ENCODE data around the gene MCRS1. TPM values are rescaled to one million over a fixed set of nuclear protein-coding genes. Genes with fewer than 3 reads are reported as not detected.
A peak's percentile ranks its signal among the peaks of the same experiment; 100 is the strongest.

Gene MCRS1
- total RNA-seq, 1 experiment from 2014 or later = 58.7 TPM

- H3K27me3 Mint-ChIP-seq (ENCODE audit: insufficient read depth, unreplicated experiment) = peaks cover 10% of the 10 kb centered on the region
- BruUV-seq (replicated peaks) = no TSS peak
- CTCF ChIA-PET = interaction anchor here (1.1 to 1.4 kb wide), 2 partner anchors 14 to 41 kb away, joined by 3 to 7 read pairs; no protein-coding TSS in a partner anchor
Measured at GRCh38 chr12:49539406-49540228, 28.3 kb downstream of the MCRS1 start.

GRCh38 chr12:49538510-49539403 lies 29.2 kb downstream of the MCRS1 start, which contains the start of gene KCNH3:
Gene KCNH3 (plus strand): TSS chr12:49539030. CDS start chr12:49539417, 387 bp downstream.
- intact Hi-C loops (cut with micrococcal nuclease) = no loop called here
- no peaks in the 10 kb centered on the region for H3K9me3 Mint-ChIP-seq (ENCODE audit: unreplicated experiment)
- H3K27me3 Mint-ChIP-seq (ENCODE audit: insufficient read depth, unreplicated experiment) = peaks cover 10% of the 10 kb centered on the region
- peak; percentile 71 for DNase-seq (ENCODE audit: unreplicated experiment)
- no TSS peak for BruUV-seq (replicated peaks)
- no peak for TF ChIP-seq CTCF (IDR thresholded peaks at IDR 0.05; ENCODE audit: unreplicated experiment)
- peaks cover 15% of the 10 kb centered on the region for H3K4me1 Mint-ChIP-seq (ENCODE audit: insufficient read depth, unreplicated experiment)
- ChIA-PET POLR2A (interaction anchor here (1.4 to 2.0 kb wide), 2 partner anchors 14 to 202 kb away, joined by 4 to 6 read pairs; partner anchors contain the start of gene TMBIM6), CTCF (interaction anchor here (0.6 to 1.7 kb wide), 4 partner anchors 154 to 243 kb away, joined by 3 to 10 read pairs (median 4); no protein-coding TSS in a partner anchor)
- peak within 1 kb of the TSS; percentile 62 for H3K4me3 Mint-ChIP-seq (ENCODE audit: unreplicated experiment)
- no peak within 1 kb of the TSS for H3K27ac Mint-ChIP-seq (ENCODE audit: low read depth, unreplicated experiment)
- H3K36me3 Mint-ChIP-seq (ENCODE audit: insufficient read depth, unreplicated experiment) = no peaks in the 10 kb centered on the region

More at GRCh38 chr12:49539406-49540228, 28.3 kb downstream of the MCRS1 start:
- no peak for DNase-seq (ENCODE audit: unreplicated experiment)
- Mint-ChIP-seq H3K27ac (ENCODE audit: low read depth, unreplicated experiment) (no peak overlapping the region), H3K4me1 (ENCODE audit: insufficient read depth, unreplicated experiment) (peaks cover 15% of the 10 kb centered on the region), H3K36me3 (ENCODE audit: insufficient read depth, unreplicated experiment) (no peaks in the 10 kb centered on the region), H3K4me3 (ENCODE audit: unreplicated experiment) (peak overlapping the region; percentile 51), H3K9me3 (ENCODE audit: unreplicated experiment) (no peaks in the 10 kb centered on the region)
- TF ChIP-seq CTCF (IDR thresholded peaks at IDR 0.05; ENCODE audit: unreplicated experiment) = no peak
- intact Hi-C loops (cut with micrococcal nuclease) = no loop called here
- POLR2A ChIA-PET = interaction anchor here (0.8 to 2.0 kb wide), 2 partner anchors 13 to 28 kb away, joined by 5 to 6 read pairs; partner anchors contain the start of gene MCRS1

- no TSS peak for BruUV-seq (replicated peaks)
- Mint-ChIP-seq H3K9me3 (ENCODE audit: unreplicated experiment) (no peaks in the 10 kb centered on the region), H3K4me1 (ENCODE audit: insufficient read depth, unreplicated experiment) (peaks cover 15% of the 10 kb centered on the region), H3K27me3 (ENCODE audit: insufficient read depth, unreplicated experiment) (peaks cover 10% of the 10 kb centered on the region), H3K4me3 (ENCODE audit: unreplicated experiment) (peak overlapping the region; percentile 62), H3K36me3 (ENCODE audit: insufficient read depth, unreplicated experiment) (no peaks in the 10 kb centered on the region), H3K27ac (ENCODE audit: low read depth, unreplicated experiment) (no peak overlapping the region)
- ChIA-PET POLR2A (interaction anchor here (1.4 kb wide), 1 partner anchor 203 kb away, joined by 4 read pairs; the partner anchor contains the start of gene TMBIM6), CTCF (interaction anchor here (0.6 to 1.7 kb wide), 5 partner anchors 16 to 202 kb away, joined by 3 to 10 read pairs (median 4); no protein-coding TSS in a partner anchor)
- no peak for DNase-seq (ENCODE audit: unreplicated experiment)
- no peak for TF ChIP-seq CTCF (IDR thresholded peaks at IDR 0.05; ENCODE audit: unreplicated experiment)
- intact Hi-C loops (cut with micrococcal nuclease) = no loop called here
Measured at GRCh38 chr12:49537752-49538509, 30.0 kb downstream of the MCRS1 start.

Measured in MCF 10A (cell line).